Karpas-422 (cell line): ENCODE results near the gene MCM5. TPM values are rescaled to one million over a fixed set of nuclear protein-coding genes. Genes with fewer than 3 reads are reported as not detected.
A peak's percentile ranks its signal among the peaks of the same experiment; 100 is the strongest.

Experiments
- DNase-seq: peaks from one replicate; pipeline ENCODE4 v3.0.0-alpha.2; 2015
- H2AFZ ChIP-seq: fragments of 200-600 bp; sonication (generic); 2 replicates; pipeline ENCODE4 v1.6.1; 2014; ENCODE audit warnings: antibody characterized with exemption, low read length, mixed read lengths
- H3K27ac ChIP-seq: fragments of 200-600 bp; sonication (generic); 2 replicates; pipeline ENCODE4 v1.5.1; 2014; ENCODE audit warnings: mild to moderate bottlenecking, low read length, moderate library complexity
- H3K27me3 ChIP-seq: fragments of 200-600 bp; sonication (generic); 2 replicates; pipeline ENCODE4 v1.6.1; 2014; ENCODE audit warnings: low read length, mixed read lengths
- H3K36me3 ChIP-seq: fragments of 200-600 bp; sonication (generic); 2 replicates; pipeline ENCODE4 v1.6.1; 2014; ENCODE audit warnings: low read length, mixed read lengths; ENCODE audit not compliant: insufficient read depth
- H3K4me1 ChIP-seq: fragments of 200-600 bp; sonication (generic); 2 replicates; pipeline ENCODE4 v1.6.1; 2014; ENCODE audit warnings: mild to moderate bottlenecking, low read length, mixed read lengths
- H3K4me2 ChIP-seq: fragments of 200-600 bp; sonication (generic); 2 replicates; pipeline ENCODE4 v1.6.1; 2014; ENCODE audit warnings: low read length, low read depth, mild to moderate bottlenecking; ENCODE audit not compliant: poor library complexity, severe bottlenecking
- H3K4me3 ChIP-seq: fragments of 200-600 bp; sonication (generic); 2 replicates; pipeline ENCODE4 v1.5.1; 2014; ENCODE audit warnings: mild to moderate bottlenecking, antibody characterized with exemption, low read length, mixed read lengths
- H3K79me2 ChIP-seq: fragments of 200-600 bp; sonication (generic); 2 replicates; pipeline ENCODE4 v1.6.1; 2014; ENCODE audit warnings: mild to moderate bottlenecking, low read length, mixed read lengths
- H3K9ac ChIP-seq: fragments of 200-600 bp; sonication (generic); 2 replicates; pipeline ENCODE4 v1.6.0; 2014; ENCODE audit warnings: low read length
- H3K9me2 ChIP-seq: fragments of 200-600 bp; sonication (generic), shearing (Covaris generic); replicated peaks from 2 replicates; pipeline ENCODE4 v1.6.0; 2014; ENCODE audit warnings: mild to moderate bottlenecking, low read length, moderate library complexity; ENCODE audit not compliant: insufficient read depth
- H3K9me3 ChIP-seq: fragments of 300-700, 200-600 bp; sonication (generic); 2 replicates; pipeline ENCODE4 v1.6.1; 2014; ENCODE audit warnings: low read length, mixed read lengths
- H4K20me1 ChIP-seq: fragments of 200-600 bp; sonication (generic); 2 replicates; pipeline ENCODE4 v1.6.1; 2014; ENCODE audit warnings: mild to moderate bottlenecking, antibody characterized with exemption, low read length, low read depth; ENCODE audit not compliant: insufficient read depth
- total RNA-seq: library from RNA; depleted of rRNA; stranded (reverse); fragments of >200 nt; shearing (Covaris generic); gene quantifications from 2 replicates; pipeline ENCODE4 v1.2.3, GENCODE V29; 2014; ENCODE audit warnings: low replicate concordance

MCM5 gene
- total RNA-seq, 1 experiment from 2014 or later: 83.7 TPM

DNA sequence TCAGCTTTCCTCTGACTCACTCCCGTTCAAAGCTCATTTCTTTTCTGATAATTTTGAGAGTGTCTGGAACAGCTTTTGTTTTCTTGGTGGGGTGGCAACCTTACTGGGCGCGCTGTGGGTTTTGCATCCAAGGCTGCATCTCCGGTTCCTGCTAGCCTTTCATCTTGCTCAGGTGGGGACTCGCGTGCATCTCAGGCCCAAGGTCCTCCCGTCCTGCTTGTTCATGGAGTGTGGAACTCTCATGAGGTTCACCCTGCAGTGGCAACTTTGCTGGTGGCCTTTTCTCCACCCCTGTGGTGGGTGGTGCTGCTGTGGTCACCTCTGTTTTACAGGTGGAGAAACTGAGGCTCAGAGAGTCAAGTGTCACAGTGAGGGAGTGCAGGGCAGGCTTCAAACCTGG is 25.6 kb downstream of the MCM5 start:
- Histone ChIP-seq H3K4me2 (no peak overlapping the region), H3K4me3 (no peak overlapping the region), H2AFZ (no peak overlapping the region), H3K9me2 (no peaks in the 10 kb centered on the region), H3K9ac (no peak overlapping the region), H3K27ac (no peak overlapping the region), H4K20me1 (no peaks in the 10 kb centered on the region), H3K79me2 (no peaks in the 10 kb centered on the region), H3K4me1 (no peaks in the 10 kb centered on the region), H3K36me3 (peaks cover 63% of the 10 kb centered on the region), H3K27me3 (no peaks in the 10 kb centered on the region), H3K9me3 (no peaks in the 10 kb centered on the region)
- DNase-seq: no peak

DNA sequence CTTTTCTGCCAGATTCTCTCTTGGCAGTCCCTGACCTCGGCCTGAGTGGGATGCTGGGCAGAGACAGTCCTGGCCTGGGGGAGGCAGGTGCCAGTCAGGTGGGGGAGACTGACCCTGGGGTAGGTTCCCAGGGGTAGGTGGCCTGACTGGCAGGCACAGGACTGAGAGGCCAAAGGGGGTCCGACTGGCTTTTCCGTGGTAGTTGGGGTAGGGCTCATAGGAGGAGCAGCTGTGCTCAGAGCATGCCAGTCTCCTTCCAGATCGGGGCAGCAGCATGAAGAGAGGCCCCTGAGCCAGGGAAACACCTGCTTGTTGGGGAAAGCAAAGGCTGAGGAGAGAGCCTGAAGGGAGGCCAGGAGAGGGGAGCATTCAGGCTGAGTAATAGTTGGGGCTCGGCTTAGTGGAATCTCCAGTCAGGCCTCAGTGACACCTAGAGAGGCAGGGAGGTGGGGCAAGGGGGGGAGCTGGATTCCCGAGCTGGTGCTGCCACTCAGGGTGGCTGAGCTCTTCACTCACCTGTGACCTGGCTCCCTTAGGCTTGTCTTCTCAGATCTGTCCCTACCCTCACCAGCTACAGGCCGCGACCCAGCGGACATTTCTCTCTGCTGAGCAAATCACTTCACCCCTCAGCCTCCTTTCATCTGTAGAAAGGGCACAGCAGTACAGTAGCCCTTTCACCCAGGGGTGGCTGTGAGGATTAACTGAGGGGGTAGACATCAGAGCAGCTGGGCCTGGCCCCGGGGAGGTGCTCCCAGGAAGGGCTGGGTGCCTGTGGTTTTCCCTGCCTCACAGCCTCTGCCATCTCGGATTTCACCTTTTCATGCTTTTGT is 26.2 kb downstream of the MCM5 start:
- Histone ChIP-seq H3K9me3 (no peaks in the 10 kb centered on the region), H3K27me3 (no peaks in the 10 kb centered on the region), H3K4me2 (no peak overlapping the region), H3K4me3 (no peak overlapping the region), H3K9me2 (no peaks in the 10 kb centered on the region), H3K9ac (no peak overlapping the region), H3K4me1 (no peaks in the 10 kb centered on the region), H2AFZ (no peak overlapping the region), H3K36me3 (peaks cover 68% of the 10 kb centered on the region), H3K27ac (no peak overlapping the region), H4K20me1 (no peaks in the 10 kb centered on the region), H3K79me2 (no peaks in the 10 kb centered on the region)
- no peak for DNase-seq

DNA sequence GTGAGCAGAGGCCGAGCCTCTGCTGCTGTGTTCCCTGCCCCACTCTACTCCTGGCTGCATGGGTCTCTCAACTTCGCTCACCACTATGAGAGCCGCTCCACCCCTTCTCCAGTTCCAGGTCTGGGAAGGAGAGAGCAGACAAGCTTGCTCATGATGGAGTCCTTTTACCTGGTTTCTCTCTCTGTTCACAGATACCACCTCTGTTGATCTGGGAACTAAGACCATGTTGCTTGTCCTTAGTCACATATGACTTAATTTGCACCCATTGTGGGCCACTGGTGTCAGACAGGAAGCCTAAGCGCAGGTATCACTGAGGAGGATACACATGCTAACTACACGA is 26.8 kb downstream of the MCM5 start:
- H4K20me1 ChIP-seq: no peaks in the 10 kb centered on the region
- no peaks in the 10 kb centered on the region for H3K4me1 ChIP-seq
- no peak overlapping the region for H3K4me2 ChIP-seq
- no peaks in the 10 kb centered on the region for H3K27me3 ChIP-seq
- H3K4me3 ChIP-seq: no peak overlapping the region
- no peak overlapping the region for H2AFZ ChIP-seq
- no peak overlapping the region for H3K27ac ChIP-seq
- no peak overlapping the region for H3K9ac ChIP-seq
- no peaks in the 10 kb centered on the region for H3K9me2 ChIP-seq
- peaks cover 68% of the 10 kb centered on the region for H3K36me3 ChIP-seq
- no peaks in the 10 kb centered on the region for H3K9me3 ChIP-seq
- no peak for DNase-seq
- H3K79me2 ChIP-seq: no peaks in the 10 kb centered on the region

DNA sequence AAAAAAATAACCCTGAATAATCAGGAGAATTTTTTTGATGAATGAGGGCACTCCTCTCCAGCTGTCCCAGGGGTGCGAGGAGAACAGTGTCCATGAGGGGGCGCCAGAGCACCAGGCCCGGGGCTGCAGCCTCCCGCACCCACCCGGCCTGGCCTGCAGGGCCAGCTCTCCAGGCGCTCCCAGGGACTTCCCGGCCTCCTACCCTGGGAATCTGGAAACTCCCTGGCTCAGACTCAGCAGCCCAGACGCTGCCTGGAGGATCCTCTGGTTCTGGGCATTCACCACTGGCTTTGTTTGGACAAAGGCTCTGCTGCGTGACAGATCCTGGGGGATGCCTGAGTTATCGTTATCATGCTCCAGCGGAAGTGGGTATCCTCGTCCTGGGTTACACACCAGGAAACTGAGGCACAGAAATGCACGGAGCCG is 31.0 kb downstream of the MCM5 start:
- Histone ChIP-seq H3K9me2 (no peaks in the 10 kb centered on the region), H4K20me1 (no peaks in the 10 kb centered on the region), H3K79me2 (no peaks in the 10 kb centered on the region), H3K36me3 (peaks cover 58% of the 10 kb centered on the region), H3K9me3 (no peaks in the 10 kb centered on the region), H3K4me3 (no peak overlapping the region), H2AFZ (no peak overlapping the region), H3K27me3 (no peaks in the 10 kb centered on the region), H3K4me1 (no peaks in the 10 kb centered on the region; the same call in 1 of the 2 replicates), H3K9ac (no peak overlapping the region), H3K27ac (no peak overlapping the region), H3K4me2 (no peak overlapping the region)
- DNase-seq: peak; percentile 83

DNA sequence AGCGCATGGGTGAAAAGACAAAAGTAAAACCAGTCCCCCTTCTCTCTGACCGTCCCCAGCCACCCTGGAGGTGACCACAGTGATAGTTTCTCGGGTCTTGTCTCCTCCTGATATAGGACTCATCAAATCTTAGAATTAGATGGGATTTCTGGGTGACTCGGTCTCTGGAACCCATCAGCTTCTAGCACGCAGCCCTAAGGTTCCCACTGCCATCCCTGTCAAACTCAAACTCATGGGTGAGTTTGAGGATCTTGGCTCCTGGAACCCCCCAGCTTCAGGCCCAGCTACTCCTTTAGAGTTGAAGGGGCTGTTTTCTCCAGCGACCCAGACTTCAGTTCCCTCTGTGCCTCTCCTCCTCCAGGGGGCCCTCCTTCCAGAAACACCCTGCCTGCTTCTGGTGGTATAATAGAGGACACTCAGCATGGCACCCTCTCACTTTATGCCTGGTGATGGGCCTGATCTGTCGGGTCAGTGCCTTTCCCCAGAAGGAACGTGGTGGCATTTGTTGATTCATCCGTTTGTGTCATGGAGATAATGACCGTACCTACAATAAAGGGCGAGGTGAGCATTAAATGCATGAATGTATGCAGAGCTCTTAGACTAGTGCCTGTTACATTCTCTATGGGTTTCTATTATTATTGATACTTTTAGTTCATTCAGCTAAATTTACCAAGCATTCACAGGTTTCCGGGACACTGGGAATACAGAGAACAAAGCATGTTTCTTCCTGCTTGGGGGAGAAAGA is 31.7 kb downstream of the MCM5 start:
- Histone ChIP-seq H3K27ac (no peak overlapping the region), H3K4me1 (peaks cover 6% of the 10 kb centered on the region), H3K4me2 (no peak overlapping the region), H3K9me2 (no peaks in the 10 kb centered on the region), H3K9me3 (no peaks in the 10 kb centered on the region), H3K9ac (no peak overlapping the region), H4K20me1 (no peaks in the 10 kb centered on the region), H3K27me3 (no peaks in the 10 kb centered on the region), H3K36me3 (peaks cover 58% of the 10 kb centered on the region), H3K79me2 (no peaks in the 10 kb centered on the region), H3K4me3 (no peak overlapping the region), H2AFZ (no peak overlapping the region)
- no peak for DNase-seq

DNA sequence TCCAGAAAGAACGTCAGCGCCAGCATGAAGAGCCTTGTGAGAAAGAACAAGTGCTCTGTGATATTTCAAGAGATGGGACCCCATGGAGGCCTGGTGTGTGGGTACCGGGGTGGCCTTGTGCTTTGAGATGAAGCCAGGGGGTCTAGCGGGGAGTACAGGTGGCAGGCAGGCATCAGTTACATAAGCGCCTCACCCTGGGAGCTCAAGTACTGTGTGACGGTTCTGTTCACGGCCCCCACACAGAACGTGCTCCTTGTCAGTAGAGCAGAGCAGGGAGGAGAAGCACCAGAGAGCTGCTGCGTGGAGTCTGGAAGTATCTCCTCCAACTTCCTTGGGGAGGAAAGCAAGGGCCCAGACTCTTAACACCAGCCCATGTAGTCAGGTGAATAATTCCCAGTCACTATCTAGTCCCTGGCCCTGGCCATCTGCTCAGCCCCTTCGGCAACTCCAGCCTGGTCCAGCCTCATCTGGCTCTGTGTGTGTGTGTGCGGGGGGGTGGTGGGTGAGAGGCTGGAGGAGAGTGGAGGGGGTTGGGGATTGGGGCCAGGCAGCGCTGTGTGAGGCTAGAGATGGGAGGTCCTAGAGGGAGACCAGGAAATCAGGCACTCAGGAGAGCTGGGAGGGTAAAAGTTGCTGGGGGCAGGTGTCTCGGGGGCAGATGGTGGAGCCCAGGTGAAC is 32.4 kb downstream of the MCM5 start:
- Histone ChIP-seq H3K9me2 (no peaks in the 10 kb centered on the region), H3K4me3 (no peak overlapping the region), H3K4me1 (peaks cover 8% of the 10 kb centered on the region), H4K20me1 (no peaks in the 10 kb centered on the region), H3K27ac (no peak overlapping the region), H3K4me2 (no peak overlapping the region), H3K79me2 (no peaks in the 10 kb centered on the region), H3K36me3 (peaks cover 52% of the 10 kb centered on the region), H3K27me3 (no peaks in the 10 kb centered on the region), H3K9ac (no peak overlapping the region), H2AFZ (no peak overlapping the region), H3K9me3 (no peaks in the 10 kb centered on the region)
- no peak for DNase-seq

DNA sequence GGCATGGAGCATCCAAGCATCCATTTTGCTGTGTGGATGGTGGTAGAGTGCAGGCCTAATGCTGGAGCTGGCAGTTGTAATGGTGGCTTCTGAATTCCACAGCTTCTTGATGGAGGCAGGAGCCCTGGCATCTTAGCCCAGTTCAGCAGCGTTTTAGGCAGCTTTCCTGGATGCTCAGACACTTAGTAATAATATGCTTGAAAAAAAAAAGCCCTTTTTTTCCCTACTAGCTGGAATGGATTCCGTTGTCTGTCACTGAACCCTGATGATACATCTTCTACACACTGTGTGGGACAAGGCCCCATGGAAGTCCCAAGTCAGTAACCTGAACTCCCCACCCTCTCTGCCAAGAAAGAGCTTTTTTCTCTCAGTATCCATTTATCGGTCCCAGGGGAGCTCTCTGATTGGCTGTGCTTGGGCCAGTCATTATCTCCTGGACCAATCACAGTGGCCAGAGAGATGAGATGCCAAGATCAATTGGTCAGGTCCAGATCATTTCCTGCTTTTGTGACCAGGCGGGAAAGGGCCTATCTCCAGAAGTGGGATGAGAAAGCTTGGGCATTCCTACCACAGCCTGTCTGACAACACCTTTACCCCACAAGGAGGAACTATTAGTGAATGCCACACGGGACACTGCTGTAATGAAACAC is 34.2 kb downstream of the MCM5 start:
- no peaks in the 10 kb centered on the region for H3K27me3 ChIP-seq
- H3K9me3 ChIP-seq: no peaks in the 10 kb centered on the region
- peaks cover 43% of the 10 kb centered on the region for H3K36me3 ChIP-seq
- peak; percentile 70 for DNase-seq
- H3K79me2 ChIP-seq: no peaks in the 10 kb centered on the region
- H3K4me1 ChIP-seq: peaks cover 8% of the 10 kb centered on the region
- no peaks in the 10 kb centered on the region for H3K9me2 ChIP-seq
- H3K9ac ChIP-seq: no peak overlapping the region
- H4K20me1 ChIP-seq: no peaks in the 10 kb centered on the region
- no peak overlapping the region for H2AFZ ChIP-seq
- H3K4me3 ChIP-seq: no peak overlapping the region
- H3K4me2 ChIP-seq: no peak overlapping the region
- no peak overlapping the region for H3K27ac ChIP-seq
